HepG2 (cell line): ENCODE data around the gene ABCB9. TPM values are rescaled to one million over a fixed set of nuclear protein-coding genes. Genes with fewer than 3 reads are reported as not detected.
A peak's percentile ranks its signal among the peaks of the same experiment; 100 is the strongest.

ENCODE experiments used
- BORCS8-MEF2B ChIP-seq: sonication (generic); formaldehyde crosslinking; IDR thresholded peaks from 2 replicates; pipeline ENCODE4 v1.8.0; 2022; ENCODE audit warnings: mild to moderate bottlenecking, missing genetic modification reagents
- CEBPB ChIP-seq: IDR thresholded peaks from 2 replicates; pipeline ENCODE4 v1.6.1; 2011; ENCODE audit warnings: low read depth, low read length, improper control_type of control experiment, borderline replicate concordance
- FOXK2 ChIP-seq: fragments of 450-650 bp; IDR thresholded peaks from 2 replicates; pipeline ENCODE4 v1.6.1; 2016
- GABPA ChIP-seq, 2 experiments: IDR thresholded peaks; 2 replicates each; pipeline ENCODE4 v1.6.1; 2011 to 2016; ENCODE audit warnings: low read depth in 2 of 2, low read length in 1 of 2, missing biosample characterization in 1 of 2, missing genetic modification characterization in 1 of 2
- JDP2 ChIP-seq: sonication (generic); formaldehyde crosslinking; IDR thresholded peaks from 2 replicates; pipeline ENCODE4 v1.8.1; 2022; ENCODE audit warnings: missing genetic modification reagents, borderline replicate concordance
- KDM1A ChIP-seq: IDR thresholded peaks from 2 replicates; pipeline ENCODE4 v1.6.1; 2016; ENCODE audit warnings: missing compliant biosample characterization
- KLF13 ChIP-seq: sonication (generic); formaldehyde crosslinking; IDR thresholded peaks from 2 replicates; pipeline ENCODE4 v1.4.0; 2020; ENCODE audit warnings: mild to moderate bottlenecking, missing genetic modification reagents
- MAZ ChIP-seq, 2 experiments: sonication (generic) in 1 of 2; formaldehyde crosslinking in 1 of 2; IDR thresholded peaks; 2 replicates each; pipeline versions ENCODE4 v1.5.0 to v1.6.1; 2012 to 2020; ENCODE audit warnings: low read depth in 2 of 2, mild to moderate bottlenecking in 2 of 2, borderline replicate concordance in 1 of 2, improper control_type of control experiment in 1 of 2, low read length in 1 of 2, missing genetic modification reagents in 1 of 2, moderate library complexity in 1 of 2
- RFX1 ChIP-seq: fragments of 450-650 bp; IDR thresholded peaks from 2 replicates; pipeline ENCODE4 v1.6.1; 2017
- polyA plus RNA-seq, 8 experiments: library from polyadenylated mRNA; depleted of rRNA in 3 of 8; stranded (reverse) in 7 of 8; unstranded in 1 of 8; fragments of >200 nt; fragmentation: Illumina TruSeq in 4 of 8; extraction: Trizol in 4 of 8; gene quantifications; 2 replicates each; pipeline versions ENCODE4 v1.2.1 to v1.2.3, GENCODE V29; 2011 to 2016; ENCODE audit warnings: low read depth in 4 of 8, missing spikeins in 1 of 8, mixed read lengths in 1 of 8; ENCODE audit not compliant: insufficient read depth in 1 of 8
- total RNA-seq, 5 experiments: library from RNA; depleted of rRNA; stranded (reverse); fragments of >200 nt; fragmentation: Illumina TruSeq; extraction: Trizol; gene quantifications; 2 replicates each; pipeline ENCODE4 v1.2.3, GENCODE V29; 2016; ENCODE audit warnings: low read depth in 1 of 5
- TF ChIP-seq, protein P1 (sequence below): sonication (generic); formaldehyde crosslinking; IDR thresholded peaks from 2 replicates; pipeline ENCODE4 v1.4.0; 2020; ENCODE audit warnings: mild to moderate bottlenecking, missing genetic modification reagents
- TF ChIP-seq, protein P2 (sequence below): sonication (generic); formaldehyde crosslinking; IDR thresholded peaks from 2 replicates; pipeline ENCODE4 v1.9.0; 2022; ENCODE audit warnings: low read depth, missing genetic modification reagents
- TF ChIP-seq, protein P3 (sequence below): sonication (generic); formaldehyde crosslinking; IDR thresholded peaks from 2 replicates; pipeline ENCODE4 v1.4.0; 2020; ENCODE audit warnings: missing genetic modification reagents
- TF ChIP-seq, protein P4 (sequence below): sonication (generic); formaldehyde crosslinking; IDR thresholded peaks from 2 replicates; pipeline ENCODE4 v1.4.0; 2020; ENCODE audit warnings: missing genetic modification reagents
- TF ChIP-seq, protein P5 (sequence below): IDR thresholded peaks from 2 replicates; pipeline ENCODE4 v1.6.1; 2012; ENCODE audit warnings: inconsistent platforms
- TF ChIP-seq, protein P6 (sequence below): sonication (generic); formaldehyde crosslinking; IDR thresholded peaks from 2 replicates; pipeline ENCODE4 v1.4.0; 2020; ENCODE audit warnings: low read depth, missing genetic modification reagents

ABCB9 gene
- total and polyA plus RNA-seq, 2 of the 13 experiments (the other 11 are each of a cell fraction or from before 2014, with no cell fraction given), result 5.1 to 6.0 TPM

DNA sequence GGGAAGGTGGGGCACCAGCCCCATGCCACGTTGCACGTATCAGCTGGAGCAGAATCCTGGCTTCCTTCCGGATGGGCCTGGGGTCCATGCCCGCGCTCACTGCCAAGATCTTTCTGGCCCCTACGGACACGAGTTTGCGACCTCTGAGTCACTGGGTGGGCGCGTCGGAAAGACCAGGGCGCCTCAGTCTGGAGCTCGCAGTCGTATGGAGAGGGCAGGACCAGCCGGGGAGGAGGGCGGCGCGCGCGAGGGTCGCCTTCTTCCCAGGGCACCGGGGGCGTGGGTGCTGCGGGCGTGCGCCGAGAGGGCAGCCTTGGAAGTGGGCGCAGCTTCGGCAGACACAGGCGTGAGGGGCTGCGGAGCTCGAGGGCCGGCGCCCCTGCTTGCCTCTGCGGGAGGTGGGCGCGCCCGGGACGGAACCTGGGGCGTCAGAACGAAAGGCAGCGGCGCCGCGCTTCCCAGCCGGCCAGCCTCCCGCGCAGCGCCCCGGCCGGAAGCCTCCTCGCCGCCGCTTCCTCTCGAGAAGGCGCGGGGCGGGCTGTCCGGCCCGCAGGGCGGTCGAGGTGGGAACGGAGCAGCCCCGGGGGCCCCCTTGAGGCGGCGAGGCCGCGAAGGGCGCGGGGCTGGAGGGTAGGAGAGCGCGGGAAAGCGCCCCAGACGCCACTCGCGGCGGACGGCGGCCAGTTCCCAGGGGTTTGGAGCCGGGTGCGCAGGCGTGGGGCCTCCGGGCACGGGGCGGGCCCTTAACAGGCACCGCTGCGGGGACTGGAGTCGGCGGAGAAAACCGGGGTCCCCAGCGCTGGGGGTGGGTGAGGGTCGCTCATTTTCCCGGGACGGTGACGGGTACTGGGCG is 14.1 kb upstream of the ABCB9 start, which contains the start of gene ARL6IP4 (continued):
- TF ChIP-seq MAZ (IDR thresholded peaks at IDR 0.05; ENCODE audit: borderline replicate concordance, low read depth, low read length) (peak; percentile 34; the same call in 1 of the 2 replicates), MAZ (CRISPR knock-in tag; IDR thresholded peaks at IDR 0.05; ENCODE audit: low read depth) (peak; percentile 64), BORCS8-MEF2B (CRISPR knock-in tag) (peak; percentile 78), GABPA (IDR thresholded peaks at IDR 0.05; ENCODE audit: low read depth, low read length) (no peak), GABPA (CRISPR knock-in tag; IDR thresholded peaks at IDR 0.05; ENCODE audit: low read depth) (peak; percentile 75), FOXK2 (no peak), CEBPB (no peak), RFX1 (no peak), KDM1A (CRISPR knock-in tag) (no peak), KLF13 (no peak), JDP2 (CRISPR knock-in tag) (no peak; the same call in 1 of the 2 replicates)
- TF ChIP-seq, protein P1, sequence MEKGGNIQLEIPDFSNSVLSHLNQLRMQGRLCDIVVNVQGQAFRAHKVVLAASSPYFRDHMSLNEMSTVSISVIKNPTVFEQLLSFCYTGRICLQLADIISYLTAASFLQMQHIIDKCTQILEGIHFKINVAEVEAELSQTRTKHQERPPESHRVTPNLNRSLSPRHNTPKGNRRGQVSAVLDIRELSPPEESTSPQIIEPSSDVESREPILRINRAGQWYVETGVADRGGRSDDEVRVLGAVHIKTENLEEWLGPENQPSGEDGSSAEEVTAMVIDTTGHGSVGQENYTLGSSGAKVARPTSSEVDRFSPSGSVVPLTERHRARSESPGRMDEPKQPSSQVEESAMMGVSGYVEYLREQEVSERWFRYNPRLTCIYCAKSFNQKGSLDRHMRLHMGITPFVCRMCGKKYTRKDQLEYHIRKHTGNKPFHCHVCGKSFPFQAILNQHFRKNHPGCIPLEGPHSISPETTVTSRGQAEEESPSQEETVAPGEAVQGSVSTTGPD (CRISPR knock-in tag), result no peak
- TF ChIP-seq, protein P2, sequence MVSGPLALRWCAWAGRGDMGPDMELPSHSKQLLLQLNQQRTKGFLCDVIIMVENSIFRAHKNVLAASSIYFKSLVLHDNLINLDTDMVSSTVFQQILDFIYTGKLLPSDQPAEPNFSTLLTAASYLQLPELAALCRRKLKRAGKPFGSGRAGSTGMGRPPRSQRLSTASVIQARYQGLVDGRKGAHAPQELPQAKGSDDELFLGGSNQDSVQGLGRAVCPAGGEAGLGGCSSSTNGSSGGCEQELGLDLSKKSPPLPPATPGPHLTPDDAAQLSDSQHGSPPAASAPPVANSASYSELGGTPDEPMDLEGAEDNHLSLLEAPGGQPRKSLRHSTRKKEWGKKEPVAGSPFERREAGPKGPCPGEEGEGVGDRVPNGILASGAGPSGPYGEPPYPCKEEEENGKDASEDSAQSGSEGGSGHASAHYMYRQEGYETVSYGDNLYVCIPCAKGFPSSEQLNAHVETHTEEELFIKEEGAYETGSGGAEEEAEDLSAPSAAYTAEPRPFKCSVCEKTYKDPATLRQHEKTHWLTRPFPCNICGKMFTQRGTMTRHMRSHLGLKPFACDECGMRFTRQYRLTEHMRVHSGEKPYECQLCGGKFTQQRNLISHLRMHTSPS (CRISPR knock-in tag), result 0 out of 2 replicates have a peak, but pooled peaks have one; percentile 48
- TF ChIP-seq, protein P3, sequence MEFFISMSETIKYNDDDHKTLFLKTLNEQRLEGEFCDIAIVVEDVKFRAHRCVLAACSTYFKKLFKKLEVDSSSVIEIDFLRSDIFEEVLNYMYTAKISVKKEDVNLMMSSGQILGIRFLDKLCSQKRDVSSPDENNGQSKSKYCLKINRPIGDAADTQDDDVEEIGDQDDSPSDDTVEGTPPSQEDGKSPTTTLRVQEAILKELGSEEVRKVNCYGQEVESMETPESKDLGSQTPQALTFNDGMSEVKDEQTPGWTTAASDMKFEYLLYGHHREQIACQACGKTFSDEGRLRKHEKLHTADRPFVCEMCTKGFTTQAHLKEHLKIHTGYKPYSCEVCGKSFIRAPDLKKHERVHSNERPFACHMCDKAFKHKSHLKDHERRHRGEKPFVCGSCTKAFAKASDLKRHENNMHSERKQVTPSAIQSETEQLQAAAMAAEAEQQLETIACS (CRISPR knock-in tag), result no peak
- TF ChIP-seq, protein P4, sequence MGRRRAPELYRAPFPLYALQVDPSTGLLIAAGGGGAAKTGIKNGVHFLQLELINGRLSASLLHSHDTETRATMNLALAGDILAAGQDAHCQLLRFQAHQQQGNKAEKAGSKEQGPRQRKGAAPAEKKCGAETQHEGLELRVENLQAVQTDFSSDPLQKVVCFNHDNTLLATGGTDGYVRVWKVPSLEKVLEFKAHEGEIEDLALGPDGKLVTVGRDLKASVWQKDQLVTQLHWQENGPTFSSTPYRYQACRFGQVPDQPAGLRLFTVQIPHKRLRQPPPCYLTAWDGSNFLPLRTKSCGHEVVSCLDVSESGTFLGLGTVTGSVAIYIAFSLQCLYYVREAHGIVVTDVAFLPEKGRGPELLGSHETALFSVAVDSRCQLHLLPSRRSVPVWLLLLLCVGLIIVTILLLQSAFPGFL (CRISPR knock-in tag), result no peak
- TF ChIP-seq, protein P5, sequence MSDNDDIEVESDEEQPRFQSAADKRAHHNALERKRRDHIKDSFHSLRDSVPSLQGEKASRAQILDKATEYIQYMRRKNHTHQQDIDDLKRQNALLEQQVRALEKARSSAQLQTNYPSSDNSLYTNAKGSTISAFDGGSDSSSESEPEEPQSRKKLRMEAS, result peak; percentile 69
- TF ChIP-seq, protein P6, sequence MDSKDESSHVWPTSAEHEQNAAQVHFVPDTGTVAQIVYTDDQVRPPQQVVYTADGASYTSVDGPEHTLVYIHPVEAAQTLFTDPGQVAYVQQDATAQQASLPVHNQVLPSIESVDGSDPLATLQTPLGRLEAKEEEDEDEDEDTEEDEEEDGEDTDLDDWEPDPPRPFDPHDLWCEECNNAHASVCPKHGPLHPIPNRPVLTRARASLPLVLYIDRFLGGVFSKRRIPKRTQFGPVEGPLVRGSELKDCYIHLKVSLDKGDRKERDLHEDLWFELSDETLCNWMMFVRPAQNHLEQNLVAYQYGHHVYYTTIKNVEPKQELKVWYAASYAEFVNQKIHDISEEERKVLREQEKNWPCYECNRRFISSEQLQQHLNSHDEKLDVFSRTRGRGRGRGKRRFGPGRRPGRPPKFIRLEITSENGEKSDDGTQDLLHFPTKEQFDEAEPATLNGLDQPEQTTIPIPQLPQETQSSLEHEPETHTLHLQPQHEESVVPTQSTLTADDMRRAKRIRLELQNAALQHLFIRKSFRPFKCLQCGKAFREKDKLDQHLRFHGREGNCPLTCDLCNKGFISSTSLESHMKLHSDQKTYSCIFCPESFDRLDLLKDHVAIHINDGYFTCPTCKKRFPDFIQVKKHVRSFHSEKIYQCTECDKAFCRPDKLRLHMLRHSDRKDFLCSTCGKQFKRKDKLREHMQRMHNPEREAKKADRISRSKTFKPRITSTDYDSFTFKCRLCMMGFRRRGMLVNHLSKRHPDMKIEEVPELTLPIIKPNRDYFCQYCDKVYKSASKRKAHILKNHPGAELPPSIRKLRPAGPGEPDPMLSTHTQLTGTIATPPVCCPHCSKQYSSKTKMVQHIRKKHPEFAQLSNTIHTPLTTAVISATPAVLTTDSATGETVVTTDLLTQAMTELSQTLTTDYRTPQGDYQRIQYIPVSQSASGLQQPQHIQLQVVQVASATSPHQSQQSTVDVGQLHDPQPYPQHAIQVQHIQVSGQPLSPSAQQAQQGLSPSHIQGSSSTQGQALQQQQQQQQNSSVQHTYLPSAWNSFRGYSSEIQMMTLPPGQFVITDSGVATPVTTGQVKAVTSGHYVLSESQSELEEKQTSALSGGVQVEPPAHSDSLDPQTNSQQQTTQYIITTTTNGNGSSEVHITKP (CRISPR knock-in tag), result no peak
